Thymus (tissue), 14 donors: Measurements from ENCODE around the gene FAM32A. TPM values are rescaled to one million over a fixed set of nuclear protein-coding genes. Genes with fewer than 3 reads are reported as not detected.
A peak's percentile ranks its signal among the peaks of the same experiment; 100 is the strongest.

Experiments used
- DNase-seq, 9 donors: peaks; one replicate each; pipeline ENCODE4 v3.0.0-alpha.2; 2013; ENCODE audit warnings: low spot score in 9 of 9, low read depth in 6 of 9, missing footprints in 1 of 9
- H3K27ac ChIP-seq, 2 donors: one replicate each; pipeline ENCODE4 v1.5.1; 2013; ENCODE audit warnings: control low read depth in 1 of 2, low read depth in 1 of 2, low read length in 1 of 2, mild to moderate bottlenecking in 1 of 2, moderate library complexity in 1 of 2
- H3K27me3 ChIP-seq, 2 donors: one replicate each; pipeline ENCODE4 v1.5.1; 2013; ENCODE audit warnings: low read length in 1 of 2; ENCODE audit not compliant: control insufficient read depth in 2 of 2, insufficient read depth in 1 of 2
- H3K36me3 ChIP-seq, 2 donors: one replicate each; pipeline ENCODE4 v1.5.1; 2013; ENCODE audit warnings: low read length in 1 of 2, mild to moderate bottlenecking in 1 of 2, moderate library complexity in 1 of 2; ENCODE audit not compliant: control insufficient read depth in 2 of 2, insufficient read depth in 2 of 2
- H3K4me1 ChIP-seq, 2 donors: one replicate each; pipeline ENCODE4 v1.5.1; 2013; ENCODE audit warnings: low read length in 2 of 2; ENCODE audit not compliant: control insufficient read depth in 2 of 2, insufficient read depth in 2 of 2
- H3K4me3 ChIP-seq, 2 donors: one replicate each; pipeline ENCODE4 v1.5.1; 2013; ENCODE audit warnings: low read length in 2 of 2, control low read depth in 1 of 2, mild to moderate bottlenecking in 1 of 2
- H3K9me3 ChIP-seq, 2 donors: one replicate each; pipeline ENCODE4 v1.5.1; 2013; ENCODE audit warnings: low read length in 1 of 2, mild to moderate bottlenecking in 1 of 2; ENCODE audit not compliant: control insufficient read depth in 2 of 2, insufficient read depth in 1 of 2
- WGBS: extraction: QIAGEN DNeasy Blood & Tissue Kit; methylation state at CpG from one replicate; pipeline ENCODE4 v1.1.7; 2013; 5-methylcytosine and 5-hydroxymethylcytosine counted together
- long read RNA-seq, 10 donors: transcript quantifications; one replicate each; lab custom pipeline, GENCODE V29; 2026
- polyA plus RNA-seq: library from polyadenylated mRNA; stranded (reverse); fragments of 200-250 nt; gene quantifications from one replicate; pipeline ENCODE4 v1.2.3, GENCODE V29; 2013
- total RNA-seq: library from RNA; stranded (reverse); fragments of 120-200 nt; gene quantifications from one replicate; pipeline ENCODE4 v1.2.4, GENCODE V29; 2013
- donor health status: healthy.

Gene FAM32A
- total RNA-seq (106 TPM), polyA plus RNA-seq (94.2 TPM)
- long read RNA-seq, donor 1, transcript FAM32A-201 (4 exons, 1,455 nt): major isoform, 5 of 6 reads
- long read RNA-seq, donor 1, partial matches to known transcripts: 0 of 6 reads
- long read RNA-seq, donor 1, other reads (novel, unspliced or antisense): 0 of 6 reads
- long read RNA-seq, donor 2, transcript FAM32A-201 (4 exons, 1,455 nt): major isoform, 57 of 281 reads
- long read RNA-seq, donor 2, transcript FAM32A-205 (3 exons, 1,168 nt): minor isoform, 15 of 281 reads
- long read RNA-seq, donor 2, partial matches to known transcripts: 208 of 281 reads
- long read RNA-seq, donor 2, other reads (novel, unspliced or antisense): 0 of 281 reads
- long read RNA-seq, donor 3, transcript FAM32A-201 (4 exons, 1,455 nt): major isoform, 63 of 85 reads
- long read RNA-seq, donor 3, transcript FAM32A-205 (3 exons, 1,168 nt): minor isoform, 15 of 85 reads
- long read RNA-seq, donor 3, partial matches to known transcripts: 5 of 85 reads
- long read RNA-seq, donor 3, other reads (novel, unspliced or antisense): 0 of 85 reads
- long read RNA-seq, donor 4, transcript FAM32A-201 (4 exons, 1,455 nt): major isoform, 22 of 26 reads
- long read RNA-seq, donor 4, partial matches to known transcripts: 0 of 26 reads
- long read RNA-seq, donor 4, other reads (novel, unspliced or antisense): 0 of 26 reads
- long read RNA-seq, donor 5, transcript FAM32A-205 (3 exons, 1,168 nt): minor isoform, 22 of 117 reads
- long read RNA-seq, donor 5, transcript FAM32A-201 (4 exons, 1,455 nt): major isoform, 93 of 117 reads
- long read RNA-seq, donor 5, partial matches to known transcripts: 0 of 117 reads
- long read RNA-seq, donor 5, other reads (novel, unspliced or antisense): 0 of 117 reads
- long read RNA-seq, donor 6, transcript FAM32A-205 (3 exons, 1,168 nt): minor isoform, 6 of 31 reads
- long read RNA-seq, donor 6, transcript FAM32A-201 (4 exons, 1,455 nt): major isoform, 23 of 31 reads
- long read RNA-seq, donor 6, partial matches to known transcripts: 0 of 31 reads
- long read RNA-seq, donor 6, other reads (novel, unspliced or antisense): 0 of 31 reads
- long read RNA-seq, donor 7, transcript FAM32A-201 (4 exons, 1,455 nt): major isoform, 36 of 40 reads
- long read RNA-seq, donor 7, partial matches to known transcripts: 0 of 40 reads
- long read RNA-seq, donor 7, other reads (novel, unspliced or antisense): 0 of 40 reads
- long read RNA-seq, donor 8, transcript FAM32A-201 (4 exons, 1,455 nt): major isoform, 16 of 21 reads
- long read RNA-seq, donor 8, partial matches to known transcripts: 0 of 21 reads
- long read RNA-seq, donor 8, other reads (novel, unspliced or antisense): 0 of 21 reads
- long read RNA-seq, donor 9, transcript FAM32A-201 (4 exons, 1,455 nt): major isoform, 25 of 124 reads
- long read RNA-seq, donor 9, partial matches to known transcripts: 96 of 124 reads
- long read RNA-seq, donor 9, other reads (novel, unspliced or antisense): 0 of 124 reads
- long read RNA-seq, donor 10, transcript FAM32A-201 (4 exons, 1,455 nt): major isoform, 30 of 166 reads
- long read RNA-seq, donor 10, partial matches to known transcripts: 132 of 166 reads
- long read RNA-seq, donor 10, other reads (novel, unspliced or antisense): 0 of 166 reads

DNA sequence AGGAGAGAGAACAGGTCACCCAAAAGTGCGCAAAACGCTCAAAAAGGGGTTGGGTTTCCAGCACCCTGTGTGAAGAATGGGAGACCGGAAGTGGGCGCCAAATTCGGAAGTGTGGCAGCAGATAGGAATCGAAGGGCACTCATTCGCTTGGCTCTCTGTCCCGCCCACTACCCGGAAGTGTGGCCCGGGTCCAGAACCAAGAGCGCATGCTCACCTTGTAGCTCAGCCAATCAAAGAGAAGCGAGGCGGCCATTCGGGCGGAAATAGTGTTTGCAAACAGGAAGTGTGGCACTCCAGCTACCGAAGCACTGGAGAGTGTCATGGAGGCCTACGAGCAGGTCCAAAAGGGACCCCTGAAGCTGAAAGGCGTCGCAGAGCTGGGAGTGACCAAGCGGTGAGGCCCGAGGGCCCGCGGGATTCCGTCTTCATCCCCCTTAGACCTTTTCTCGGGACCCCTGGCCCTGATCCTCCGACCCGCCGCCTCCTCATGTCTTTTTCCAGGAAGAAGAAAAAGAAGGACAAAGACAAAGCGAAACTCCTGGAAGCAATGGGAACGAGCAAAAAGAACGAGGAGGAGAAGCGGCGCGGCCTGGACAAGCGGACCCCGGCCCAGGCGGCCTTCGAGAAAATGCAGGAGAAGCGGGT, at the start of gene FAM32A:
TSS of gene FAM32A (plus strand) at position 288 of the 645 bp plus-strand sequence. CDS start at position 321, 33 bp downstream.
- Histone ChIP-seq H3K9me3 (no peaks in the 10 kb centered on the region), H3K36me3 (peaks cover 28 to 31% of the 10 kb centered on the region in 2 donors), H3K4me3 (peak within 1 kb of the TSS; percentile 89 to 94), H3K4me1 (peaks cover 10 to 20% of the 10 kb centered on the region in 2 donors), H3K27me3 (no peaks in the 10 kb centered on the region), H3K27ac (peak within 1 kb of the TSS; percentile 84 to 85)
- peak; percentile 96 to 100 (median 99) for DNase-seq
- WGBS: under 1% methylated on average over 39 of the region's 39 CpGs

DNA sequence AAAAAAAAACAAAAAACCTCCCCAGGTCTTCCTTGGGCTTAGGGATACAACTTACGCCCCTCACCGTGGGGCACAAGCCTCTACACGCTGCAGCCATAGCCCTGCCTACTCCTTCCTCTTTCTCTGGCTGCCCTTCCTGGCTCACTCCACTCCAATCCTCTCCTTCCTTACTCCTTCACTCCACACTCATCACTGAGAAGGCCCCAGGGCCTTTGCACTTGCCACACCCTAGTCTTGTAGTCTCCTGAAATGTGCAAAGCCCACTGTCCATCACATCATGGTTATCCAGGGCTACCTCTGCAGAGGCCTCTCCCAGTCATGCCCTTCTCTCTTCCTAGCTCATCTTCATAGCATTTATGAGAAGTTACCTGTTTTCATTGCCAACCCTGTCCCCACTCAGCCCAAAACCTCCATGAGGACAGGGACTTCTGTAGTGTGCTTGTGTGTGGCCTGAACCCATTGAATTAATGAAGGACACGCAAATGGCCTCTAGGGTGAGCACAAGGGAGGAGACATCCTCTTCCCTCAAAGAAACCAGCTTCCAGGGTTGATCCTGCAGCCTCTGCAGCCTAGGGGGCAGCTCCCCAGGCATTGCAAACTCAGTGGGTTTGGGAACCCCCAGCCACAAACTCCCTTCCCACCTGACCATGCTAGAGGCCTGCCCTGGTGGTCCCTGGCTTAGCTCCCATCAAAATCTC, 49.6 kb upstream of the FAM32A start:
- Histone ChIP-seq H3K27me3 (no peaks in the 10 kb centered on the region), H3K9me3 (no peaks in the 10 kb centered on the region), H3K36me3 (peaks cover 34 to 36% of the 10 kb centered on the region in 2 donors), H3K4me1 (no peaks in the 10 kb centered on the region), H3K4me3 (no peak overlapping the region), H3K27ac (no peak overlapping the region)
- no peak for DNase-seq
- WGBS: 96% methylated on average over 4 of the region's 4 CpGs

DNA sequence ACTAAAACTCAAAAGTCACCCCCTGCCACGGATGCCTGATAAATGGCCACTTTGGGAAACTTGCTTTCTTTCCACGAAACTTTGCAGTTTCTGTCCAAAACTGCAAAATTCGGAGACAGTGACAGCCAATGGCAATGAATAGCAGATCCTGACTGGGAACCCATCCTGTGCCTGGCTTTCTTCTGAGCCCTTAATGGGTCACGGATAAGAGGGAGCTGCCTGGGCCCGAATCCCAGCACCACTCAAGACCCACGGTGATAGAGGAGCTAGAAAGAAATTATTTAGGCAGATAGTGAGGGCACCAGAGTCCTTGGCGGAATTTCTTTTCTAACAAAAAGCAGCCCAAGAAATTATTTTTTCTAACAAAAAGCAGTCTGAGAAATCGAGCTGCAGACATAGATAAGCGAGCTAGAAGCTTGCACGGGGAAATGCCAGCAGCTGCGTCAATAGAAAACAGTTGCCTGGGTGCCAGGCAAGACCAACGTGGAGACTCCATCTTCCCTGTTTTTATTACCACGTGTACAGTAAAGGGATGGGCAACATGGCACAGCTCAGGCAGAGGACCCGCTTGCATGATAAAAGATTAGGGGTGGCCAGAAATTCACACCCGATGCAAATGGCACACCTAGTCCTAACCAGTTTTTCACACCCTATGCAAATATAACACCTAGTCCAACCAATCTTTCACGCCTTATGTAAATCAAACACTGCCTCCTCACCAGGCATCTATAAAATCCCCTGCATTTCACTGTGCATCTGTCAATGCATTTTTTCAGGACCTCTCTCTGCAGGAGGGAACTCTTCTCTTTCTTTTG, 48.8 kb upstream of the FAM32A start:
- peaks cover 31 to 34% of the 10 kb centered on the region in 2 donors for H3K36me3 ChIP-seq

DNA sequence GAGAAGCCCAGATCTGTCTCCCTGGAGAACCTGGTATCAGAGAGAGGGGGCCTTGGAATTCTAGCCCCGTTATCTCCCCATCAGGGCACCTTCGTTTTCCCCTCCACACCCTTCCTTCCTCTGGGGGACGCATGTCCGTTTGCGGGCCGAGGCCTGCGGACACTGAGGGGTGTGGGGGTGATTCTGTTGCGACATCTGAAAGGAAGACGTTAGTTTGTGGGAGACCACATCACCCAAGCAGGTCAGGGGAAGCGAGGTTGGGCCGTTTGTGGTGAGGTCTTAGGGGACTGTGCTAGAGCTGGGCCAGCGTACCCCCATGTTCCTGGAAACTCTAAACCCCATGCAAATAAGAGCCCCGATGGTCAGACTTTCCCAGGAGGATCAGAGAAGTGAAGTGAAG, 45.5 kb upstream of the FAM32A start:
- Histone ChIP-seq H3K27ac (no peak overlapping the region), H3K27me3 (no peaks in the 10 kb centered on the region), H3K4me1 (peaks cover 0 to 22% of the 10 kb centered on the region in 2 donors), H3K36me3 (peaks cover 0 to 1% of the 10 kb centered on the region in 2 donors), H3K4me3 (no peak overlapping the region), H3K9me3 (peaks cover 0 to 3% of the 10 kb centered on the region in 2 donors)
- WGBS: 15% methylated on average over 13 of the region's 13 CpGs
- no peak for DNase-seq

More for the DNA sequence above, 48.8 kb upstream of the FAM32A start:
- 93% methylated on average over 16 of the region's 16 CpGs for WGBS
- DNase-seq: no peak
- Histone ChIP-seq H3K4me3 (no peak overlapping the region), H3K27ac (no peak overlapping the region), H3K4me1 (peaks cover 0 to 7% of the 10 kb centered on the region in 2 donors), H3K27me3 (no peaks in the 10 kb centered on the region), H3K9me3 (no peaks in the 10 kb centered on the region)

DNA sequence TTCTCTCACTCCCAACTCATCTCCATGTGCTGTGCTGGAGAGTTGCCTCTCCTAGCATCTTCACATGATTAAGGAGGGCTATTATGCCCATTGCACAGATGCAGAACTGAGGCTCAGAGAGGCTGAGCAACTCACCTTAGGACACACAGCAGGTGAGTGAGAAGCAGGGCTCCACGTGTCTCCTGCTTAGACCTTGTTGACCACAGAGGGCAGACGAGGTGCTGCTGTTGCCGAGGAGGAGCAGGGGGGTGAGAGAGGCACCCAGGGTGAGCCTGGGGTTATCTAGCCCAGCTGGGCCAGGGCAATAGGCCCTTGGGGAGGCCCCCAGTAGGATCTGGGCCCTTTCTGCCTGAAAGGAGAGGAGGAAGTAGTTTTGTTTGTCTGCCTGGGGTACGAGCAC, 44.2 kb upstream of the FAM32A start:
- Histone ChIP-seq H3K27ac (no peak overlapping the region), H3K4me1 (peaks cover 0 to 22% of the 10 kb centered on the region in 2 donors)
- peak in 1 of 9 donors; percentile 12 for DNase-seq

DNA sequence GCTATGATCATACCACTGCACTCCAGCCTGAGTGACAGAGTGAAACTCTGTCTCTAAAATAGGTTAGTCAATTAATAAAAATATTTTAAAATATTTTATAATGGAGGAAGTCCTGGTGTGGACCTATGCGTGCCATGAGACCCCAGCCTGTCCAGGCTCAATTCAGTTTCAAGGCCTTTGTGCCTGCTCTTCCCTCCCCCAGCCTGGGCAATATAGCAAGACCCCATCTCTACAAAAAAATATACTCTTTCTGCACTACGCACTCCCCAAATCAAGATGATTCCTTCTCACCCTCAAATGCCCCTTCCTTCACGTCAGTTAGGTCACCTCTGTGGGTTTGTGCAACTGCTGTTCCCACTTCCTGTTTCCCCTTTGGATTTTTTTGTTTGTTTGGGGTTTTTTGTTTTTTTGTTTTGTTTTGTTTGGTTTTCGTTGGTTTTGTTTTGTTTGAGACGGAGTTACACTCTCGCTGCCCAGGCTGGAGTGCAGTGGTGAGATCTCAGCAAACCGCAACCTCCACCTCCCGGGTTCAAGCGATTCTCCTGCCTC, 43.1 kb upstream of the FAM32A start:
- peak in 1 of 9 donors; percentile 15 for DNase-seq
- 84% methylated on average over 9 of the region's 9 CpGs for WGBS
- Histone ChIP-seq H3K36me3 (peaks cover 0 to under 1% of the 10 kb centered on the region in 2 donors), H3K4me1 (peaks cover 0 to 22% of the 10 kb centered on the region in 2 donors), H3K4me3 (no peak overlapping the region), H3K27me3 (no peaks in the 10 kb centered on the region), H3K9me3 (peaks cover 0 to 3% of the 10 kb centered on the region in 2 donors), H3K27ac (no peak overlapping the region)

More for the DNA sequence above, 44.2 kb upstream of the FAM32A start:
- Histone ChIP-seq H3K27me3 (no peaks in the 10 kb centered on the region), H3K36me3 (no peaks in the 10 kb centered on the region), H3K4me3 (no peak overlapping the region), H3K9me3 (peaks cover 0 to 3% of the 10 kb centered on the region in 2 donors)
- 40% methylated on average over 4 of the region's 4 CpGs for WGBS
